Neural cell (in vitro differentiated cells): Measurements from ENCODE around the gene ALLC. TPM values are rescaled to one million over a fixed set of nuclear protein-coding genes. Genes with fewer than 3 reads are reported as not detected.

ENCODE experiments used
- H2AFZ ChIP-seq: fragments of 200-600, 300-800 bp; sonication (generic), shearing (Covaris generic); 2 replicates; pipeline ENCODE4 v1.6.0; 2014; ENCODE audit warnings: low read depth, mild to moderate bottlenecking, antibody characterized with exemption, low read length, moderate library complexity
- H3F3A ChIP-seq: fragments of 200-600 bp; shearing (Covaris generic); 2 replicates; pipeline ENCODE4 v1.6.1; 2016; ENCODE audit warnings: mild to moderate bottlenecking, moderate library complexity, mixed read lengths, antibody characterized with exemption, low read length; ENCODE audit not compliant: insufficient read depth, poor library complexity, severe bottlenecking
- H3K27ac ChIP-seq: fragments of 200-600, 300-800 bp; sonication (generic), shearing (Covaris generic); 2 replicates; pipeline ENCODE4 v1.5.1; 2014; ENCODE audit warnings: mild to moderate bottlenecking, low read length, moderate library complexity
- H3K27me3 ChIP-seq: fragments of 300-800, 200-600 bp; sonication (generic), shearing (Covaris generic); 2 replicates; pipeline ENCODE4 v1.6.0; 2014; ENCODE audit warnings: mild to moderate bottlenecking, low read depth, low read length, moderate library complexity; ENCODE audit not compliant: insufficient read depth
- H3K36me3 ChIP-seq: fragments of 300-800, 200-600 bp; sonication (generic), shearing (Covaris generic); 2 replicates; pipeline ENCODE4 v1.5.1; 2014; ENCODE audit warnings: mild to moderate bottlenecking, antibody characterized with exemption, low read length, moderate library complexity; ENCODE audit not compliant: insufficient read depth
- H3K4me2 ChIP-seq: fragments of 300-800, 200-600 bp; sonication (generic), shearing (Covaris generic); 2 replicates; pipeline ENCODE4 v1.6.0; 2014; ENCODE audit warnings: mild to moderate bottlenecking, low read length
- H3K4me3 ChIP-seq: fragments of 300-800, 200-600 bp; sonication (generic), shearing (Covaris generic); 2 replicates; pipeline ENCODE4 v1.5.1; 2014; ENCODE audit warnings: mild to moderate bottlenecking, low read length, moderate library complexity
- H3K79me2 ChIP-seq: fragments of 200-600 bp; shearing (Covaris generic); replicated peaks from 2 replicates; pipeline ENCODE4 v1.6.0; 2014; ENCODE audit warnings: mild to moderate bottlenecking, low read length, moderate library complexity; ENCODE audit not compliant: insufficient read depth
- H3K9ac ChIP-seq: fragments of 300-800, 200-600 bp; sonication (generic), shearing (Covaris generic); 2 replicates; pipeline ENCODE4 v1.6.1; 2016; ENCODE audit warnings: mild to moderate bottlenecking, low read length, mixed read lengths
- H3K9me2 ChIP-seq: fragments of 200-600 bp; shearing (Covaris generic); 2 replicates; pipeline ENCODE4 v1.6.1; 2016; ENCODE audit warnings: mild to moderate bottlenecking, low read length, mixed read lengths; ENCODE audit not compliant: insufficient read depth
- H3K9me3 ChIP-seq: fragments of 200-600, 300-800 bp; sonication (generic), shearing (Covaris generic); 2 replicates; pipeline ENCODE4 v1.6.1; 2016; ENCODE audit warnings: mild to moderate bottlenecking, mixed run types, low read length, moderate library complexity, mixed read lengths
- H4K20me1 ChIP-seq: fragments of 200-600 bp; shearing (Covaris generic); 2 replicates; pipeline ENCODE4 v1.6.1; 2016; ENCODE audit warnings: mild to moderate bottlenecking, mixed run types; ENCODE audit not compliant: insufficient read depth
- EP300 ChIP-seq: fragments of 450-650 bp; conservative IDR thresholded peaks from 2 replicates; pipeline ENCODE4 v1.6.1; 2014; ENCODE audit warnings: antibody characterized with exemption, mild to moderate bottlenecking, moderate library complexity; ENCODE audit not compliant: poor library complexity, severe bottlenecking
- EZH2 ChIP-seq: fragments of 200-600, 300-800 bp; shearing (Covaris generic), sonication (generic); IDR thresholded peaks from 2 replicates; pipeline ENCODE4 v1.6.1; 2014; ENCODE audit warnings: antibody characterized with exemption, low read length, borderline replicate concordance, mild to moderate bottlenecking; ENCODE audit not compliant: insufficient read depth, poor library complexity, severe bottlenecking
- MXI1 ChIP-seq: fragments of 450-650 bp; conservative IDR thresholded peaks from 2 replicates; pipeline ENCODE4 v1.6.1; 2014; ENCODE audit warnings: antibody characterized with exemption, mild to moderate bottlenecking; ENCODE audit not compliant: poor library complexity, severe bottlenecking
- POLR2AphosphoS5 ChIP-seq: IDR thresholded peaks from 2 replicates; pipeline ENCODE4 v1.6.1; 2012
- RAD21 ChIP-seq: fragments of 450-650 bp; conservative IDR thresholded peaks from 2 replicates; pipeline ENCODE4 v1.6.1; 2014; ENCODE audit warnings: antibody characterized with exemption, mild to moderate bottlenecking, moderate library complexity
- SMC3 ChIP-seq: fragments of 450-650 bp; conservative IDR thresholded peaks from 2 replicates; pipeline ENCODE4 v1.6.1; 2014; ENCODE audit warnings: antibody characterized with exemption, mild to moderate bottlenecking, moderate library complexity; ENCODE audit not compliant: poor library complexity
- TAF1 ChIP-seq: IDR thresholded peaks from 2 replicates; pipeline ENCODE4 v1.6.1; 2012; ENCODE audit warnings: low read depth
- polyA plus RNA-seq: library from polyadenylated mRNA; depleted of rRNA; stranded (reverse); fragments of >200 nt; gene quantifications from 2 replicates; pipeline ENCODE4 v1.2.3, GENCODE V29; 2014
- TF ChIP-seq, protein P1 (sequence below): IDR thresholded peaks from 2 replicates; pipeline ENCODE4 v1.6.1; 2012; ENCODE audit warnings: borderline replicate concordance
- TF ChIP-seq, protein P2 (sequence below): fragments of 450-650 bp; IDR thresholded peaks from 2 replicates; pipeline ENCODE4 v1.5.1; 2014; ENCODE audit warnings: antibody characterized with exemption, mild to moderate bottlenecking, moderate library complexity; ENCODE audit not compliant: poor library complexity, severe bottlenecking

Gene ALLC
- polyA plus RNA-seq, 1 donor from 2014 or later, result 0.33 TPM

DNA sequence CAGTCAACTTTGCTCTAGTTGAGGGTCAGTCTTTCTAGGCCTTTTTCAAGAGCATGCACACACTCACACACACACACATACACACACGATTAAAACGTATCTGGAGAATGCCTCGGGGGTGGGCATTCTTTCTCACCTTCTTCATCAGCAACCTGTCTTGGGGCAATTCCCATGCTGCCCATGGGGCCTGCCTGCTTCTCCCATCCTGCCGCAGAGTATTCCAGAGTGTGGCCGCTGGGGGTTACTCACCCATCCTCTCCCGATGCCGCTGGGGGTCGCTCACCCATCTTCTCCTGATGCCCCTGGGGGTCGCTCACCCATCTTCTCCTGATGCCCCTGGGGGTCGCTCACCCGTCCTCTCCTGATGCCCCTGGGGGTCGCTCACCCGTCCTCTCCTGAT is 10.8 kb upstream of the ALLC start:
- Histone ChIP-seq H3K9me2 (no peaks in the 10 kb centered on the region), H3K36me3 (no peaks in the 10 kb centered on the region), H3K9ac (no peak overlapping the region), H3K9me3 (no peaks in the 10 kb centered on the region), H3K4me2 (no peak overlapping the region), H3K4me3 (no peak overlapping the region), H3K27me3 (no peaks in the 10 kb centered on the region), H3F3A (no peaks in the 10 kb centered on the region), H3K27ac (no peak overlapping the region), H3K79me2 (no peaks in the 10 kb centered on the region), H2AFZ (no peak overlapping the region), H4K20me1 (no peaks in the 10 kb centered on the region)
- TF ChIP-seq EZH2 (no peak), MXI1 (no peak), POLR2AphosphoS5 (no peak), TAF1 (no peak), RAD21 (no peak), EP300 (no peak), SMC3 (no peak)
- TF ChIP-seq, protein P1, sequence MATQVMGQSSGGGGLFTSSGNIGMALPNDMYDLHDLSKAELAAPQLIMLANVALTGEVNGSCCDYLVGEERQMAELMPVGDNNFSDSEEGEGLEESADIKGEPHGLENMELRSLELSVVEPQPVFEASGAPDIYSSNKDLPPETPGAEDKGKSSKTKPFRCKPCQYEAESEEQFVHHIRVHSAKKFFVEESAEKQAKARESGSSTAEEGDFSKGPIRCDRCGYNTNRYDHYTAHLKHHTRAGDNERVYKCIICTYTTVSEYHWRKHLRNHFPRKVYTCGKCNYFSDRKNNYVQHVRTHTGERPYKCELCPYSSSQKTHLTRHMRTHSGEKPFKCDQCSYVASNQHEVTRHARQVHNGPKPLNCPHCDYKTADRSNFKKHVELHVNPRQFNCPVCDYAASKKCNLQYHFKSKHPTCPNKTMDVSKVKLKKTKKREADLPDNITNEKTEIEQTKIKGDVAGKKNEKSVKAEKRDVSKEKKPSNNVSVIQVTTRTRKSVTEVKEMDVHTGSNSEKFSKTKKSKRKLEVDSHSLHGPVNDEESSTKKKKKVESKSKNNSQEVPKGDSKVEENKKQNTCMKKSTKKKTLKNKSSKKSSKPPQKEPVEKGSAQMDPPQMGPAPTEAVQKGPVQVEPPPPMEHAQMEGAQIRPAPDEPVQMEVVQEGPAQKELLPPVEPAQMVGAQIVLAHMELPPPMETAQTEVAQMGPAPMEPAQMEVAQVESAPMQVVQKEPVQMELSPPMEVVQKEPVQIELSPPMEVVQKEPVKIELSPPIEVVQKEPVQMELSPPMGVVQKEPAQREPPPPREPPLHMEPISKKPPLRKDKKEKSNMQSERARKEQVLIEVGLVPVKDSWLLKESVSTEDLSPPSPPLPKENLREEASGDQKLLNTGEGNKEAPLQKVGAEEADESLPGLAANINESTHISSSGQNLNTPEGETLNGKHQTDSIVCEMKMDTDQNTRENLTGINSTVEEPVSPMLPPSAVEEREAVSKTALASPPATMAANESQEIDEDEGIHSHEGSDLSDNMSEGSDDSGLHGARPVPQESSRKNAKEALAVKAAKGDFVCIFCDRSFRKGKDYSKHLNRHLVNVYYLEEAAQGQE, result no peak
- TF ChIP-seq, protein P2, sequence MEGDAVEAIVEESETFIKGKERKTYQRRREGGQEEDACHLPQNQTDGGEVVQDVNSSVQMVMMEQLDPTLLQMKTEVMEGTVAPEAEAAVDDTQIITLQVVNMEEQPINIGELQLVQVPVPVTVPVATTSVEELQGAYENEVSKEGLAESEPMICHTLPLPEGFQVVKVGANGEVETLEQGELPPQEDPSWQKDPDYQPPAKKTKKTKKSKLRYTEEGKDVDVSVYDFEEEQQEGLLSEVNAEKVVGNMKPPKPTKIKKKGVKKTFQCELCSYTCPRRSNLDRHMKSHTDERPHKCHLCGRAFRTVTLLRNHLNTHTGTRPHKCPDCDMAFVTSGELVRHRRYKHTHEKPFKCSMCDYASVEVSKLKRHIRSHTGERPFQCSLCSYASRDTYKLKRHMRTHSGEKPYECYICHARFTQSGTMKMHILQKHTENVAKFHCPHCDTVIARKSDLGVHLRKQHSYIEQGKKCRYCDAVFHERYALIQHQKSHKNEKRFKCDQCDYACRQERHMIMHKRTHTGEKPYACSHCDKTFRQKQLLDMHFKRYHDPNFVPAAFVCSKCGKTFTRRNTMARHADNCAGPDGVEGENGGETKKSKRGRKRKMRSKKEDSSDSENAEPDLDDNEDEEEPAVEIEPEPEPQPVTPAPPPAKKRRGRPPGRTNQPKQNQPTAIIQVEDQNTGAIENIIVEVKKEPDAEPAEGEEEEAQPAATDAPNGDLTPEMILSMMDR, result no peak

DNA sequence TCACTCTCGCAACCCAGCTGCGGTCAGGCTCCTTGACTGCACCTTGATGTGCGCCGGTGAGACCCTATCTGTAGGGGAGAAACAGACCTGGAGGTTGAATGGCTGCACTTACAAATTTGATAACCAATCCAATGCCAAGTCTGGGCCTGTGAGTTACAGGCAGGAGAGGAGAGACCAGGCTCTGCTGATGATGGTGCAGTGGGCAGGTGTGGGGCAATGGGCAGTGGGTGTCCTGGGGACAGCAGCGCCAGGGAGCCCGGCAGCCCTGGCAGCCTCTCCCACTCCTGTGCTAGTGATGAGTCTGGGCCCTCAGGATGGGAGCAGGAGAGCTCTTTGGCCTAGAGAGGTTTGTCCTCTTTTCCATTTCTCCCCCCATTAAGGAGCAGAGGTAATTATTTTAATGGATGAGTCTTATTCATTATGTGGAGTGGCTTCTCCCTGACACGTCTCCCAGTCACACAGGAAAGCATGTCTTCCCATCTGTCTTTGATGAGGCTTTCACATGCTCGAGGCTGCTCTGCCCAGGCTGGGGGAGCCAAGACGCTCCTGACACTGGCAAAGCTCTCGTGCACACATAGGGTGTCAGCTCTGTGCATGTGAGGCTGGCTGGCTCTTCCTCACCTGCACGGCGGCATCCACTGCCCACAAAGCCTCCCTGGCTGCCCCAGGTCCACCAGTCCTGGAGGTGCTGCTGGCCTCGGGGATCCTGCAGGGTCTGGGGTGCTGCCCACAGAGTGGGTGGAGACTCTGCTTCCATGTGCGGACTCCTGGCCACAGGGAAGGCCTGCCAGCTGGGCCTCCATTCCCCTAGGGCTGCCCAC is 10.0 kb upstream of the ALLC start:
- Histone ChIP-seq H3K4me2 (no peak overlapping the region), H3K36me3 (no peaks in the 10 kb centered on the region), H3K9ac (no peak overlapping the region), H3K27me3 (no peaks in the 10 kb centered on the region), H3K4me3 (no peak overlapping the region), H3K27ac (no peak overlapping the region), H3K9me2 (no peaks in the 10 kb centered on the region), H2AFZ (no peak overlapping the region), H3K79me2 (no peaks in the 10 kb centered on the region), H3F3A (no peaks in the 10 kb centered on the region), H3K9me3 (no peaks in the 10 kb centered on the region), H4K20me1 (no peaks in the 10 kb centered on the region)
- TF ChIP-seq MXI1, result no peak
- TF ChIP-seq, protein P2, result no peak
